Panc1 (cell line): Measurements from ENCODE around the gene EIPR1.

Experiments used
- CTCF ChIP-seq: fragments of 450-650 bp; IDR thresholded peaks from 2 replicates; pipeline ENCODE4 v1.5.1; 2017; ENCODE audit warnings: mild to moderate bottlenecking
- POLR2AphosphoS5 ChIP-seq: IDR thresholded peaks from 2 replicates; pipeline ENCODE4 v1.6.1; 2012; ENCODE audit warnings: mild to moderate bottlenecking, low read depth, low read length, moderate library complexity
- REST ChIP-seq, 2 experiments: IDR thresholded peaks; 2 replicates each; pipeline ENCODE4 v1.6.1; 2011 to 2012; ENCODE audit warnings: low read depth in 2 of 2, control low read depth in 1 of 2, low read length in 1 of 2, mild to moderate bottlenecking in 1 of 2, moderate library complexity in 1 of 2; ENCODE audit not compliant: insufficient read depth in 1 of 2

GRCh38 chr2:3302751-3303582, 74.7 kb downstream of the EIPR1 start:
- no peak for TF ChIP-seq CTCF
- TF ChIP-seq REST (IDR thresholded peaks at IDR 0.05; ENCODE audit: insufficient read depth in 1 of 2, low read depth in 2 of 2, low read length in 1 of 2) = no peak
- TF ChIP-seq POLR2AphosphoS5 = no peak
